PC-9 (cell line): ENCODE results near the gene NTF3.

Experiments
- EZH2 ChIP-seq: fragments of 200-600 bp; sonication (generic); IDR thresholded peaks from 2 replicates; pipeline ENCODE4 v1.8.0; 2017; ENCODE audit warnings: antibody characterized with exemption, low read depth
- TF ChIP-seq, protein P1 (sequence below): fragments of 200-600 bp; sonication (generic); conservative IDR thresholded peaks from 2 replicates; pipeline ENCODE4 v1.6.1; 2017; ENCODE audit warnings: mixed run types, antibody characterized with exemption, mild to moderate bottlenecking, moderate library complexity

DNA sequence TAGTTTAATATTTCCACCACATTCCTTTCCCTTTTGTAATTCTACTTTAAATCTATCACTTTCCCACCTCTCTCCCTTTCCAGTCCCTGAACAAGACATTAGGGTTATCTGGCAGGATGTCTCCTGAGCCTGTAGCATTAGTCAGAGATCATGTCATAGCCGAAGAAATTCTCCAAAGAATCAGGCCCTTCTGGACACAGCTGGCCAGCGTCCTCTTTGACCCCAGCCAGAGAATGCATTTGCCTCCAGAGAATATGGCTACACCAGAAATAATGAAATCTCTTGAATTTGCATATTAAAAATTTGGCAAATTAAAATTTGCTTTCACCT lies 56.7 kb downstream of the NTF3 start:
- TF ChIP-seq, protein P1, sequence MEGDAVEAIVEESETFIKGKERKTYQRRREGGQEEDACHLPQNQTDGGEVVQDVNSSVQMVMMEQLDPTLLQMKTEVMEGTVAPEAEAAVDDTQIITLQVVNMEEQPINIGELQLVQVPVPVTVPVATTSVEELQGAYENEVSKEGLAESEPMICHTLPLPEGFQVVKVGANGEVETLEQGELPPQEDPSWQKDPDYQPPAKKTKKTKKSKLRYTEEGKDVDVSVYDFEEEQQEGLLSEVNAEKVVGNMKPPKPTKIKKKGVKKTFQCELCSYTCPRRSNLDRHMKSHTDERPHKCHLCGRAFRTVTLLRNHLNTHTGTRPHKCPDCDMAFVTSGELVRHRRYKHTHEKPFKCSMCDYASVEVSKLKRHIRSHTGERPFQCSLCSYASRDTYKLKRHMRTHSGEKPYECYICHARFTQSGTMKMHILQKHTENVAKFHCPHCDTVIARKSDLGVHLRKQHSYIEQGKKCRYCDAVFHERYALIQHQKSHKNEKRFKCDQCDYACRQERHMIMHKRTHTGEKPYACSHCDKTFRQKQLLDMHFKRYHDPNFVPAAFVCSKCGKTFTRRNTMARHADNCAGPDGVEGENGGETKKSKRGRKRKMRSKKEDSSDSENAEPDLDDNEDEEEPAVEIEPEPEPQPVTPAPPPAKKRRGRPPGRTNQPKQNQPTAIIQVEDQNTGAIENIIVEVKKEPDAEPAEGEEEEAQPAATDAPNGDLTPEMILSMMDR = no peak
- no peak for TF ChIP-seq EZH2
